GM10266 (cell line): ENCODE results near the gene COQ8B.

Experiments used
- DNase-seq: peaks from one replicate; pipeline ENCODE4 v3.0.0; 2012; ENCODE audit errors: extremely low spot score
- TF ChIP-seq, protein P1 (sequence below): IDR thresholded peaks from 2 replicates; pipeline ENCODE4 v1.5.1; 2012; ENCODE audit warnings: mild to moderate bottlenecking, low read depth; ENCODE audit not compliant: control insufficient read depth, insufficient read depth; ENCODE audit errors: missing control alignments

Gene COQ8B

DNA sequence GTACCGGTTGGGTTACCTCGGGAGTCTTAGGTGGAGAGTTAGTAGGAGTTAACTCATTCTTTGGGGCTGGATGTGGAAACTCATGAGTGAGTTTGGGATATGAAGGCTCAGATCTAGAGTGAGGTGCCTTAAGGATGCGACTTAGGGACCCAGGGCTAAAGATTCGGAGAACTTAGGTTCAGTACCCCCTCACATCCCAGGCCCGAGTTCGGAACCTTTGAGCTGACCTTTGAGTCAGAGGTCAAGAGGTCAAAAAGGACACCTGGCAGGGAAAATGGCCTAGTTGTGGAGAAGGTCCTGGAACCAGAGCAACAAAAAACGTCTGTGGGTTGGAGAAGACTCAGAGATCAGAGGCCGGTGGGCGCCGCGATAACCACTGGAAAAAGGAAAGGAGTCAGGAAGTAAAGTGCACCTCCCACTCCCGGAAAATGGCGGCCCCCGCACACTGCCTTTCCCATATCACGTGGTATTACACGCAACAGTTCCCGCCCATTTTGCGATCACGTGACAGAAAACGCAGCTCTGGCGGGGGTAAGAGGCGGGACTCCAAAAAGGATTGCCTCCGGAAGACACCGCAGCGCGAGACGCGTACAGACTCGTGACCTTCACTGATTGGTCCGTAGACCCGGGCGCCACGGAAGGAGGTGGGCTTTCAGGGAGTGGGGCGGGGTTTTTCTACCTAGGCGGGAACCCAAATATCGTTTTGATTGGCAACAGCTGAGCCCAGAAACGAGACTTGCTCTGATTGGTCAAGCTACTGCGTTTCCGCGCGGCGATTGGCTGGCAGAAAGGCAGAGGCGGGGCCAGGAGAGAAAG is 33.6 kb upstream of the COQ8B start, which contains the start of gene ACTMAP:
TSS of gene ACTMAP (minus strand) at position 420 of the 816 bp plus-strand sequence. CDS start 674 bp downstream, outside the sequence.
- TF ChIP-seq, protein P1, sequence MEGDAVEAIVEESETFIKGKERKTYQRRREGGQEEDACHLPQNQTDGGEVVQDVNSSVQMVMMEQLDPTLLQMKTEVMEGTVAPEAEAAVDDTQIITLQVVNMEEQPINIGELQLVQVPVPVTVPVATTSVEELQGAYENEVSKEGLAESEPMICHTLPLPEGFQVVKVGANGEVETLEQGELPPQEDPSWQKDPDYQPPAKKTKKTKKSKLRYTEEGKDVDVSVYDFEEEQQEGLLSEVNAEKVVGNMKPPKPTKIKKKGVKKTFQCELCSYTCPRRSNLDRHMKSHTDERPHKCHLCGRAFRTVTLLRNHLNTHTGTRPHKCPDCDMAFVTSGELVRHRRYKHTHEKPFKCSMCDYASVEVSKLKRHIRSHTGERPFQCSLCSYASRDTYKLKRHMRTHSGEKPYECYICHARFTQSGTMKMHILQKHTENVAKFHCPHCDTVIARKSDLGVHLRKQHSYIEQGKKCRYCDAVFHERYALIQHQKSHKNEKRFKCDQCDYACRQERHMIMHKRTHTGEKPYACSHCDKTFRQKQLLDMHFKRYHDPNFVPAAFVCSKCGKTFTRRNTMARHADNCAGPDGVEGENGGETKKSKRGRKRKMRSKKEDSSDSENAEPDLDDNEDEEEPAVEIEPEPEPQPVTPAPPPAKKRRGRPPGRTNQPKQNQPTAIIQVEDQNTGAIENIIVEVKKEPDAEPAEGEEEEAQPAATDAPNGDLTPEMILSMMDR = no peak
- DNase-seq = peak; percentile 97

DNA sequence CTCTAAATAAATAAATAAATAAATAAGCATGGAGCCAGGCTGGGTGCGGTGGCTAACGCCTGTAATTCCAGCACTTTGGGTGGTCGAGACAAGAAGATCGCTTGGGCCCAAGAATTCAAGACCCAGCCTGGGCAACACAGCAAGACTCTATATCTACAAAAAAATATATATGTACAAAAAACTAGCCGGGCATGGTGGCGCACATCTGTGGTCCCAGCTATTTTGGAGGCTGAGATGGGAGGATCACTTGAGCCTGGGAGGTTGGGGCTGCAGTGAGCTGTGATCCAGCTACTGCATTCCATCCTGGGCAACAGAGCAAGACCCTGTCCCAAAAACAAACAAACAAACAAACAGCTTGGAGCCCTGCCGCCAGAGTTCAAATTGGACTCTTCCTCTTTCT is 30.9 kb upstream of the COQ8B start:
- TF ChIP-seq, protein P1 = no peak
- no peak for DNase-seq

DNA sequence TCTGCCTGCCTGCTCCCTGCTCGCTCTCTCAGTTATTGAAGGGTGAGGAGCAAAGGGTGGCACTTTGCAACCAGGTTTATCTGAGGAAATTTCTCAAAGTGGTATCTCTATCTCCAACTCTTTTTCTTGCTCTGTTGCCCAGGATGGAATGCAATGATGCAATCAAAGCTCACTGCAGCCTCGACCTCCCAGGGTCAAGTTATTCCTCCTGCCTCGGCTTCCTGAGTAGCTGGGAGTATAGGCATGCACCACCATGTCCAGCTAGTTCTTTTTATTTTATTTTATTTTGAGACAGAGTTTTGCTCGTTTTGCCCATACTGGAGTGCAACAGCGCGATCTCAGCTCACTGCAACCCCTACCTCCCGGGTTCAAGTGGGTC is 28.7 kb upstream of the COQ8B start:
- TF ChIP-seq, protein P1 = no peak
- no peak for DNase-seq

DNA sequence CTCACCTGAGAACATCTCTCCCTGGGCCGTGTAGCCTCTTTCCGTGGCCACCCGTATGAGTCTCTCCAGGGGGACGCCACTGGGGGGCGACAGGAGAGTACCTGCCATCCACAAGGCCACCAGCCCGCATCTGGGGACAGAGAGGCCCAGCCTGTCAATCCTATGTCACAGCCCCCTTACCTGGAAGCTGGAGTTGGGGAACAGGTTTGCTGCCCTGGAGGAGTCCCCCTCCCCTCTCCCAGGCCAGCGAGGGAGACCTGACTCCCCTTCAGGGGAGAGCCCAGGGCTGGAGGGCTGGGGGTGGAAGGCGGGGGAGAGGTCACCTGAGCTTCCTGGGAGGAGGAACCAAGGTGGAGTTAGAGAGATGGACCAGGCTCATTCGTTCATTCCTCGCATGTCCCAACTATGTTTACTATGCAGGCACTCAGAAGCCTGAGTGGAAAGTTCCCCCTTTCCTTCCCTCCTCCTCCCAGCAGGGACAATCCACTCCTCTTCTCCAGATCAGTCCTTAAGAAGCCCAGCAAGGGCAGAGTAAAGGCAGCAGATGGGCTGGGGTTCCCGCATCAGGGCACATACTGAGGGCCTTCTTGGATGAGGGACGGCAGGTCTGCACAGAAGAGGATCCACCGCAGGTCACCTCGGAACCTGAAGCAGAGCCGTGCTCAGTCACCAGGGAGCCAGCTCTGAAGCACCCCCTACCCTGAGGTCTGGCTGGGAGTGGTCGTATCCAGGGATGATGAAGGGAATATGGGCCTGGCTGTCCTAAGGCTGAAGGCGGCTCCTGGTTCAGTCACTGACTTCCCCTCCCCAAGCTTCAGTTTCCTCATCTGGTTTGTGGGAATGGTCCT is 28.1 kb upstream of the COQ8B start:
- peak; percentile 27 for DNase-seq
- TF ChIP-seq, protein P1 = peak; percentile 30

DNA sequence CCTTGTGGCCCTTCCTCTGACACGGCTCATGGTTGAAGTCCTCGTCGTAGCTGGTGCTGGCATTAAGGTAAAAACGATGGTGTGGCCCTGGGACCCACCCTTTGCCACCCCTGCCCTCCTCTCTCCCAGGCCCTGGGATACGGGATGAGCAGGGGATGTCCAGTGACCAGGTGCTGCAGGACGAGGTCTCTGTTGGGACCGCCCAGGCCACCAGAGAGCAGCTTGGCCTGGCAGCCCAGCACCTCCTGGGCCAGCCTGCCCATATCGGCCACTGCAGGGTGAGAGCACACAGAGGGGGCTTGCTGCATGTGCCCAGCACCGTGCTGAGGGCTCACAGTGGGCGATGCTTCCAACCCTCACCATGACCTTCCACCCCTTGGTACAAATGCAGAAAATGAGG is 27.2 kb upstream of the COQ8B start:
- no peak for DNase-seq
- TF ChIP-seq, protein P1 = no peak

DNA sequence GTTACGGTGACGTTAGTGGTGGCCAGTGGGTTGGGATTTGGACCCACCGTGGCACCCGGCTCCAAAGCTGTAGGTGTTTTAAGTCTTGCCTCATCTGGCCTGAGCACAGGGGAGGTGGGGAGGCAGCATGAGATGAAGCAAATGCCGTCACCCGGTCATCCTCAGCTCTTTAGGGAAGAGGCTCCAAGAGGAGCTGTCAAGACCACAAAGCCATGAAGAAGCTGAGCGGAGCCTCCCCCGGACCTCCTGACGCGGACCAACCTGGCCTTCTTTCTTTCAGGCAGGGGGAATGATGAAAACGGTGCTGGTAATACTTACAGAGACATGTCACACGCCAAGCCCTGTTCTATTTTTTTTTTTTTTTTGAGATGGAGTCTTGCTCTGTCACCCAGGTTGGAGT is 26.2 kb upstream of the COQ8B start:
- no peak for DNase-seq
- TF ChIP-seq, protein P1 = no peak
